SK-N-SH (cell line): ENCODE results near the gene RAG2.

ENCODE experiments used
- CTCF ChIP-seq: fragments of 200-600 bp; sonication (generic); IDR thresholded peaks from 2 replicates; pipeline ENCODE4 v1.6.1; 2017; ENCODE audit warnings: antibody characterized with exemption, mild to moderate bottlenecking, moderate library complexity
- EP300 ChIP-seq, 2 experiments: IDR thresholded peaks; 2 replicates each; pipeline versions ENCODE4 v1.4.0 to v1.6.1; 2012; ENCODE audit warnings: borderline replicate concordance in 1 of 2, low read depth in 1 of 2, low read length in 1 of 2
- RFX5 ChIP-seq: IDR thresholded peaks from 2 replicates; pipeline ENCODE4 v1.6.1; 2012; ENCODE audit warnings: mild to moderate bottlenecking, improper control_type of control experiment, low read length
- USF2 ChIP-seq: fragments of 150-350 bp; IDR thresholded peaks from 2 replicates; pipeline ENCODE4 v1.6.1; 2017; ENCODE audit warnings: antibody characterized with exemption, low read length, low read depth, borderline replicate concordance

- no peak for TF ChIP-seq CTCF
- TF ChIP-seq USF2: no peak
- TF ChIP-seq RFX5: no peak
- no peak for TF ChIP-seq EP300 (IDR thresholded peaks at IDR 0.05; ENCODE audit: borderline replicate concordance in 1 of 2, low read depth in 1 of 2, low read length in 1 of 2)
These were observed 30.1 kb upstream of the RAG2 start for GRCh38 chr11:36628141-36628540.
